GM12892 (cell line): ENCODE results near the gene DLG2.

Experiments used
- POLR2A ChIP-seq: IDR thresholded peaks from 2 replicates; pipeline ENCODE4 v1.6.1; 2011; ENCODE audit warnings: low read depth, low read length, control low read depth
- POLR2AphosphoS5 ChIP-seq: IDR thresholded peaks from 2 replicates; pipeline ENCODE4 v1.6.1; 2011; ENCODE audit warnings: low read depth, low read length, control low read depth

GRCh38 chr11:84425673-84426072 is 1201.5 kb downstream of the DLG2 start:
- no peak for TF ChIP-seq POLR2AphosphoS5
- no peak for TF ChIP-seq POLR2A
